K562 (cell line): Measurements from ENCODE around the gene TFCP2. TPM values are rescaled to one million over a fixed set of nuclear protein-coding genes. Genes with fewer than 3 reads are reported as not detected.

Experiments used
- BRD9 ChIP-seq: fragments of 450-650 bp; IDR thresholded peaks from 2 replicates; pipeline ENCODE4 v1.6.1; 2018; ENCODE audit warnings: low read depth; ENCODE audit not compliant: partially characterized antibody
- BRF1 ChIP-seq: IDR thresholded peaks from 3 replicates; pipeline ENCODE4 v1.6.1; 2011; ENCODE audit warnings: borderline replicate concordance, mild to moderate bottlenecking; ENCODE audit not compliant: insufficient read length; ENCODE audit errors: extremely low read depth
- CEBPB ChIP-seq: fragments of 450-650 bp; IDR thresholded peaks from 2 replicates; pipeline ENCODE4 v1.6.1; 2016; ENCODE audit warnings: missing genetic modification characterization, missing compliant biosample characterization
- DMBX1 ChIP-seq: fragments of 250-450 bp; sonication (Bioruptor Pico); IDR thresholded peaks from 2 replicates; pipeline ENCODE4 v1.8.0; 2022; ENCODE audit warnings: inconsistent platforms, mild to moderate bottlenecking, moderate library complexity, borderline replicate concordance
- ELF4 ChIP-seq: fragments of 450-650 bp; formaldehyde crosslinking; IDR thresholded peaks from 2 replicates; pipeline ENCODE4 v1.4.0; 2022; ENCODE audit warnings: missing genetic modification characterization
- ERF ChIP-seq: fragments of 450-650 bp; formaldehyde crosslinking; IDR thresholded peaks from 2 replicates; pipeline ENCODE4 v1.4.0; 2020; ENCODE audit warnings: mild to moderate bottlenecking, mixed read lengths
- GABPB2 ChIP-seq: fragments of 250-450 bp; sonication (Bioruptor Pico); conservative IDR thresholded peaks from 2 replicates; pipeline ENCODE4 v1.5.1; 2021; ENCODE audit warnings: mild to moderate bottlenecking
- HMG20A ChIP-seq: fragments of 450-650 bp; formaldehyde crosslinking; conservative IDR thresholded peaks from 2 replicates; pipeline ENCODE4 v1.4.0; 2020; ENCODE audit warnings: mild to moderate bottlenecking, mixed read lengths
- HMGN3 ChIP-seq: IDR thresholded peaks from 2 replicates; pipeline ENCODE4 v1.6.1; 2011; ENCODE audit warnings: borderline replicate concordance, low read depth, mild to moderate bottlenecking, mixed read lengths, low read length; ENCODE audit not compliant: insufficient read length; ENCODE audit errors: extremely low read depth
- KLF16 ChIP-seq: IDR thresholded peaks from 2 replicates; pipeline ENCODE4 v1.6.1; 2016; ENCODE audit warnings: antibody characterized with exemption
- SIRT6 ChIP-seq: IDR thresholded peaks from one replicate; pipeline ENCODE4 v1.6.1; 2012; ENCODE audit warnings: low read depth, mild to moderate bottlenecking, control low read depth, inconsistent platforms, low read length, moderate library complexity
- SNRNP70 ChIP-seq: fragments of 200-400 bp; formaldehyde crosslinking; optimal IDR thresholded peaks from 2 replicates; pipeline ENCODE3; 2017; ENCODE audit warnings: low read depth, low read length
- TCFL5 ChIP-seq: fragments of 250-450 bp; sonication (Bioruptor Pico); conservative IDR thresholded peaks from 2 replicates; pipeline ENCODE4 v1.6.1; 2021; ENCODE audit warnings: mild to moderate bottlenecking, moderate library complexity, matching md5 sums
- TRIM28 ChIP-seq: fragments of 450-650 bp; IDR thresholded peaks from 2 replicates; pipeline ENCODE4 v1.6.1; 2017
- WHSC1 ChIP-seq: IDR thresholded peaks from one replicate; pipeline ENCODE4 v1.6.1; 2012; ENCODE audit warnings: low read length, control low read depth, inconsistent platforms
- ZKSCAN3 ChIP-seq: fragments of 250-450 bp; sonication (Bioruptor Pico); IDR thresholded peaks from 2 replicates; pipeline ENCODE4 v1.4.0; 2020
- ZNF12 ChIP-seq: sonication (generic); formaldehyde crosslinking; IDR thresholded peaks from 2 replicates; pipeline ENCODE4 v1.4.0; 2020; ENCODE audit warnings: mild to moderate bottlenecking, missing genetic modification reagents
- ZNF79 ChIP-seq: fragments of 250-450 bp; sonication (Bioruptor Pico); IDR thresholded peaks from 2 replicates; pipeline ENCODE4 v1.4.0; 2020; ENCODE audit warnings: low read depth, mild to moderate bottlenecking, moderate library complexity
- polyA plus RNA-seq, 8 experiments: library from polyadenylated mRNA; depleted of rRNA in 4 of 8; stranded (reverse) in 5 of 8; unstranded in 3 of 8; fragments of >200 nt; fragmentation: Nextera tagmentation in 2 of 8; fragmentation: Illumina TruSeq in 1 of 8; extraction: Ambion mirVana in 2 of 8; extraction: Trizol in 1 of 8; gene quantifications; 2 replicates each; pipeline versions ENCODE4 v1.2.1 to v1.2.3, GENCODE V29; 2011 to 2014; ENCODE audit warnings: inconsistent platforms in 1 of 8, missing spikeins in 1 of 8
- total RNA-seq, 7 experiments: library from RNA; depleted of rRNA in 6 of 7; stranded (reverse); fragments of >200 nt in 6 of 7; fragmentation: Illumina TruSeq in 2 of 7; extraction: Trizol in 2 of 7; gene quantifications; 2 replicates each; pipeline versions ENCODE4 v1.2.1 to v1.2.3, GENCODE V29; 2011 to 2021; ENCODE audit warnings: low replicate concordance in 1 of 7
- TF ChIP-seq, protein P1 (sequence below): sonication (generic); formaldehyde crosslinking; IDR thresholded peaks from 2 replicates; pipeline ENCODE4 v1.8.0; 2022; ENCODE audit warnings: mild to moderate bottlenecking, missing genetic modification reagents, borderline replicate concordance
- TF ChIP-seq, protein P2 (sequence below): fragments of 250-450 bp; sonication (Bioruptor Pico); IDR thresholded peaks from 2 replicates; pipeline ENCODE4 v1.5.0; 2020; ENCODE audit warnings: mild to moderate bottlenecking
- TF ChIP-seq, protein P3 (sequence below): sonication (generic); formaldehyde crosslinking; IDR thresholded peaks from 2 replicates; pipeline ENCODE4 v1.9.0; 2022; ENCODE audit warnings: mild to moderate bottlenecking, missing genetic modification reagents
- TF ChIP-seq, protein P4 (sequence below): sonication (generic); formaldehyde crosslinking; IDR thresholded peaks from 2 replicates; pipeline ENCODE4 v1.8.0; 2022; ENCODE audit warnings: missing genetic modification reagents, mild to moderate bottlenecking, moderate library complexity, borderline replicate concordance
- TF ChIP-seq, protein P5 (sequence below): fragments of 450-650 bp; IDR thresholded peaks from 2 replicates; pipeline ENCODE4 v1.6.1; 2016; ENCODE audit warnings: borderline replicate concordance

Gene TFCP2
- total and polyA plus RNA-seq, 9 of the 15 experiments (the other 6 are each of a cell fraction or from before 2014, with no cell fraction given) = 8.0 to 38.9 (median 19.3) TPM

DNA sequence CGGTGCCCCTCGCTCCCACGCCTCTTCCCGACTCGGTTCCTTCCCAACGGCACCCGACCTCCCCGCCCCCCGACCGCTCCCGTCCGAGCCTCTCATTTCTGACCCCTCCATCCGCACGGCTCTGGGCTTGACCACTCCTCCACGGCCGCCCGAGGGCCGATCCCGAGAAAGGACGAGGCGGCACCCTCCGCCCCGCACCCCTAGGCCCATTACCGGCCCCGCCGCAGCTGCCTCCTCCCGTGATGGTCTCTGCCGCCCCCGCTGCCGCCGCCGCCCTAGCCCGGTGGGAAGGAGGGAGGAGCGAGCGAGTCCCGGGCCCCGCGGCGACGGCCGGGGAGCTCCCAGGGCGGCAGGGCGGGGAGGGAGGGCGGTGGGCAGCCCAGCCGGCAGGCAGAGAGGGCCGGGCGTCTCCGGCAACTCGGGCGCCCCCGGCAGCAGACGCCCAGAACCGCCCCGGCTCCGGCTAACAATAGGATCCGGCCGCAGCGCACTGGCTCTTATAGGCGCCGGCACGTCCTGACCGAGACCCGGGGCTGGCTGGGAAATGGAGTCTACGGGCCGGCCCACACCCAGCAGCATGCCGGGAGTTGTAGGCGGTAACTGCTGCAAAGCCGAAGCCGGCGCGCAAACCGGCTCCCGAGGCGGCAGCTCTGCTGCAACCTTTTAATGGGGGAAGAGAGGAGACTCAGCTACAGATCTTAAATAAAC, 89.7 kb downstream of the TFCP2 start, which contains the start of gene CSRNP2 (continued):
- TF ChIP-seq, protein P1, sequence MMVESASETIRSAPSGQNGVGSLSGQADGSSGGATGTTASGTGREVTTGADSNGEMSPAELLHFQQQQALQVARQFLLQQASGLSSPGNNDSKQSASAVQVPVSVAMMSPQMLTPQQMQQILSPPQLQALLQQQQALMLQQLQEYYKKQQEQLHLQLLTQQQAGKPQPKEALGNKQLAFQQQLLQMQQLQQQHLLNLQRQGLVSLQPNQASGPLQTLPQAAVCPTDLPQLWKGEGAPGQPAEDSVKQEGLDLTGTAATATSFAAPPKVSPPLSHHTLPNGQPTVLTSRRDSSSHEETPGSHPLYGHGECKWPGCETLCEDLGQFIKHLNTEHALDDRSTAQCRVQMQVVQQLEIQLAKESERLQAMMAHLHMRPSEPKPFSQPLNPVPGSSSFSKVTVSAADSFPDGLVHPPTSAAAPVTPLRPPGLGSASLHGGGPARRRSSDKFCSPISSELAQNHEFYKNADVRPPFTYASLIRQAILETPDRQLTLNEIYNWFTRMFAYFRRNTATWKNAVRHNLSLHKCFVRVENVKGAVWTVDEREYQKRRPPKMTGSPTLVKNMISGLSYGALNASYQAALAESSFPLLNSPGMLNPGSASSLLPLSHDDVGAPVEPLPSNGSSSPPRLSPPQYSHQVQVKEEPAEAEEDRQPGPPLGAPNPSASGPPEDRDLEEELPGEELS (CRISPR knock-in tag) = no peak
- TF ChIP-seq DMBX1 (CRISPR knock-in tag) (peak; percentile 22; the same call in 1 of the 2 replicates), GABPB2 (CRISPR knock-in tag) (no peak), ZNF12 (no peak), KLF16 (no peak), CEBPB (tag) (0 out of 2 replicates have a peak, but pooled peaks have one; percentile 14), ELF4 (no peak), HMG20A (no peak), ZKSCAN3 (no peak), TCFL5 (no peak), WHSC1 (no peak), BRD9 (no peak), TRIM28 (no peak), ZNF79 (no peak), SNRNP70 (no peak), ERF (no peak), SIRT6 (no peak), BRF1 (no peak), HMGN3 (no peak)
- TF ChIP-seq, protein P2, sequence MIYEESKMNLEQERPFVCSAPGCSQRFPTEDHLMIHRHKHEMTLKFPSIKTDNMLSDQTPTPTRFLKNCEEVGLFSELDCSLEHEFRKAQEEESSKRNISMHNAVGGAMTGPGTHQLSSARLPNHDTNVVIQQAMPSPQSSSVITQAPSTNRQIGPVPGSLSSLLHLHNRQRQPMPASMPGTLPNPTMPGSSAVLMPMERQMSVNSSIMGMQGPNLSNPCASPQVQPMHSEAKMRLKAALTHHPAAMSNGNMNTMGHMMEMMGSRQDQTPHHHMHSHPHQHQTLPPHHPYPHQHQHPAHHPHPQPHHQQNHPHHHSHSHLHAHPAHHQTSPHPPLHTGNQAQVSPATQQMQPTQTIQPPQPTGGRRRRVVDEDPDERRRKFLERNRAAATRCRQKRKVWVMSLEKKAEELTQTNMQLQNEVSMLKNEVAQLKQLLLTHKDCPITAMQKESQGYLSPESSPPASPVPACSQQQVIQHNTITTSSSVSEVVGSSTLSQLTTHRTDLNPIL (CRISPR knock-in tag) = no peak
- TF ChIP-seq, protein P3, sequence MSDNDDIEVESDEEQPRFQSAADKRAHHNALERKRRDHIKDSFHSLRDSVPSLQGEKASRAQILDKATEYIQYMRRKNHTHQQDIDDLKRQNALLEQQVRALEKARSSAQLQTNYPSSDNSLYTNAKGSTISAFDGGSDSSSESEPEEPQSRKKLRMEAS (CRISPR knock-in tag) = peak; percentile 27; the same call in 1 of the 2 replicates
- TF ChIP-seq, protein P4, sequence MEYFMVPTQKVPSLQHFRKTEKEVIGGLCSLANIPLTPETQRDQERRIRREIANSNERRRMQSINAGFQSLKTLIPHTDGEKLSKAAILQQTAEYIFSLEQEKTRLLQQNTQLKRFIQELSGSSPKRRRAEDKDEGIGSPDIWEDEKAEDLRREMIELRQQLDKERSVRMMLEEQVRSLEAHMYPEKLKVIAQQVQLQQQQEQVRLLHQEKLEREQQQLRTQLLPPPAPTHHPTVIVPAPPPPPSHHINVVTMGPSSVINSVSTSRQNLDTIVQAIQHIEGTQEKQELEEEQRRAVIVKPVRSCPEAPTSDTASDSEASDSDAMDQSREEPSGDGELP = peak; percentile 82
- TF ChIP-seq, protein P5, sequence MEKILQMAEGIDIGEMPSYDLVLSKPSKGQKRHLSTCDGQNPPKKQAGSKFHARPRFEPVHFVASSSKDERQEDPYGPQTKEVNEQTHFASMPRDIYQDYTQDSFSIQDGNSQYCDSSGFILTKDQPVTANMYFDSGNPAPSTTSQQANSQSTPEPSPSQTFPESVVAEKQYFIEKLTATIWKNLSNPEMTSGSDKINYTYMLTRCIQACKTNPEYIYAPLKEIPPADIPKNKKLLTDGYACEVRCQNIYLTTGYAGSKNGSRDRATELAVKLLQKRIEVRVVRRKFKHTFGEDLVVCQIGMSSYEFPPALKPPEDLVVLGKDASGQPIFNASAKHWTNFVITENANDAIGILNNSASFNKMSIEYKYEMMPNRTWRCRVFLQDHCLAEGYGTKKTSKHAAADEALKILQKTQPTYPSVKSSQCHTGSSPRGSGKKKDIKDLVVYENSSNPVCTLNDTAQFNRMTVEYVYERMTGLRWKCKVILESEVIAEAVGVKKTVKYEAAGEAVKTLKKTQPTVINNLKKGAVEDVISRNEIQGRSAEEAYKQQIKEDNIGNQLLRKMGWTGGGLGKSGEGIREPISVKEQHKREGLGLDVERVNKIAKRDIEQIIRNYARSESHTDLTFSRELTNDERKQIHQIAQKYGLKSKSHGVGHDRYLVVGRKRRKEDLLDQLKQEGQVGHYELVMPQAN = 0 out of 2 replicates have a peak, but pooled peaks have one; percentile 57
